Measurements from ENCODE around the gene ARL15. TPM values are rescaled to one million over a fixed set of nuclear protein-coding genes. Genes with fewer than 3 reads are reported as not detected.

ARL15 gene
- total and polyA plus RNA-seq, 2 of the 8 experiments (the other 6 are each of a cell fraction or from before 2014, with no cell fraction given), result 9.9 to 21.2 TPM

- no peak overlapping the region for H2BK15ac ChIP-seq (ENCODE audit: low read length)
- H3K14ac ChIP-seq (ENCODE audit: insufficient read length), result no peak overlapping the region
- H2BK12ac ChIP-seq (ENCODE audit: low read depth, low read length), result no peak overlapping the region
- H3K36me3 ChIP-seq (ENCODE audit: control insufficient read depth in 2 of 4, insufficient read depth in 4 of 4, low read length in 3 of 4), result no peaks in the 10 kb centered on the region
- no peak overlapping the region for H3K56ac ChIP-seq (replicated peaks; ENCODE audit: insufficient read length, low read depth, low read length)
- no peak overlapping the region for H3K4me2 ChIP-seq (ENCODE audit: insufficient read depth in 1 of 2, low read depth in 2 of 2, low read length in 2 of 2)
- H3K4ac ChIP-seq (replicated peaks; ENCODE audit: insufficient read length, low read depth, low read length), result no peak overlapping the region
- no peak overlapping the region for H2BK20ac ChIP-seq (ENCODE audit: low read length)
- no peak overlapping the region for H2AFZ ChIP-seq (ENCODE audit: low read length)
- no peak overlapping the region for H3K4me3 ChIP-seq (ENCODE audit: extremely low read depth in 1 of 4, insufficient read depth in 2 of 4, low read depth in 3 of 4, low read length in 4 of 4)
- no peaks in the 10 kb centered on the region; the same call in 1 of the 2 replicates for H3K79me1 ChIP-seq (ENCODE audit: low read depth, low read length)
- H4K8ac ChIP-seq (ENCODE audit: extremely low read depth, insufficient read depth, low read length), result no peak overlapping the region
- H3K23ac ChIP-seq (ENCODE audit: insufficient read length), result no peak overlapping the region
- H2BK120ac ChIP-seq (replicated peaks; ENCODE audit: low read depth, low read length), result no peak overlapping the region
- H3K79me2 ChIP-seq (ENCODE audit: control insufficient read depth in 1 of 2, insufficient read depth in 2 of 2, low read length in 2 of 2), result peaks cover 0 to 57% of the 10 kb centered on the region in 2 experiments; a peak in 2 of 4 replicates
- peaks cover 0 to 3% (median 3%) of the 10 kb centered on the region in 4 experiments; a peak in 5 of 7 replicates for H3K4me1 ChIP-seq (replicated peaks in 1 of 4; ENCODE audit: control insufficient read depth in 3 of 4, insufficient read depth in 4 of 4, low read length in 3 of 4)
- H2BK5ac ChIP-seq (ENCODE audit: low read depth, low read length), result no peak overlapping the region
- no peaks in the 10 kb centered on the region for H4K20me1 ChIP-seq (replicated peaks in 1 of 2; ENCODE audit: control insufficient read depth in 1 of 2, insufficient read depth in 2 of 2, low read length in 2 of 2)
- WGBS, 2 experiments (ENCODE audit: extremely low coverage in 1 of 2, insufficient coverage in 1 of 2, insufficient read length in 1 of 2, insufficient replicate concordance in 2 of 2, low coverage in 1 of 2, low lambda C conversion rate in 2 of 2, missing lambda C conversion rate in 1 of 2), result 82% methylated on average over 2 of the region's 2 CpGs; no CpG with 5 or more reads in 1 of the 2 experiments
- ChIA-PET CTCF (ENCODE audit: partially characterized antibody) (interaction anchor here (1.2 to 1.3 kb wide), 2 partner anchors 30 to 232 kb away, joined by 3 read pairs; no protein-coding TSS in a partner anchor), POLR2A (ENCODE audit: partially characterized antibody) (interaction anchor here (1.0 to 2.2 kb wide), 2 partner anchors 11 to 26 kb away, joined by 3 to 9 read pairs; partner anchors contain the start of gene ARL15)
- no peak overlapping the region for H4K91ac ChIP-seq (replicated peaks; ENCODE audit: insufficient read length, low read length)
- no peak overlapping the region for H3K27ac ChIP-seq (ENCODE audit: low read depth, low read length)
- no peak overlapping the region for H3K18ac ChIP-seq (ENCODE audit: extremely low read depth, low read length)
- no peak overlapping the region for H3K9ac ChIP-seq (replicated peaks in 1 of 4; ENCODE audit: extremely low read depth in 1 of 4, low read depth in 3 of 4, low read length in 3 of 4)
- no peaks in the 10 kb centered on the region for H3K23me2 ChIP-seq (ENCODE audit: low read depth, low read length)
- no peaks in the 10 kb centered on the region for H3K27me3 ChIP-seq (replicated peaks in 1 of 4; ENCODE audit: control insufficient read depth in 3 of 4, extremely low read depth in 1 of 4, insufficient read depth in 3 of 4, low read length in 3 of 4)
- TF ChIP-seq ATF3 (IDR thresholded peaks at IDR 0.05; ENCODE audit: insufficient read depth, low read depth, low read length), result no peak
- TF ChIP-seq HDAC6 (IDR thresholded peaks at IDR 0.05; ENCODE audit: low read depth, low read length), result no peak
- TF ChIP-seq SAP30 (IDR thresholded peaks at IDR 0.05; ENCODE audit: insufficient read depth, insufficient replicate concordance, low read length), result no peak
- TF ChIP-seq CEBPB (IDR thresholded peaks at IDR 0.05; ENCODE audit: low read depth, low read length), result no peak
- no peak for TF ChIP-seq RAD21 (IDR thresholded peaks at IDR 0.05 in 1 of 2, conservative IDR thresholded peaks at IDR 0.05 in 1 of 2; ENCODE audit: low read depth in 2 of 2, low read length in 2 of 2)
- no peak for TF ChIP-seq EZH2 (IDR thresholded peaks at IDR 0.05; ENCODE audit: low read depth, low read length, severe bottlenecking)
- DNase-seq (ENCODE audit: low read depth in 1 of 2, low spot score in 2 of 2), result no peak
- FAIRE-seq, result no peak
- no peaks in the 10 kb centered on the region for H3K9me3 ChIP-seq (ENCODE audit: insufficient read depth in 2 of 2, low read depth in 1 of 2, low read length in 1 of 2)
- H2AK5ac ChIP-seq (ENCODE audit: low read depth, low read length), result no peak overlapping the region
- no peak overlapping the region for H4K5ac ChIP-seq (ENCODE audit: insufficient read length, low read depth, low read length)
These were observed 25.8 kb downstream of the ARL15 start for GRCh38 chr5:54284586-54284985.

All from H1 (cell line).